ENCODE data around the gene PRR23B.

Gene PRR23B

GRCh38 chr3:138974462-138974861 is 46.3 kb downstream of the PRR23B start:
- DNase-seq: peak; percentile 31

DNA sequence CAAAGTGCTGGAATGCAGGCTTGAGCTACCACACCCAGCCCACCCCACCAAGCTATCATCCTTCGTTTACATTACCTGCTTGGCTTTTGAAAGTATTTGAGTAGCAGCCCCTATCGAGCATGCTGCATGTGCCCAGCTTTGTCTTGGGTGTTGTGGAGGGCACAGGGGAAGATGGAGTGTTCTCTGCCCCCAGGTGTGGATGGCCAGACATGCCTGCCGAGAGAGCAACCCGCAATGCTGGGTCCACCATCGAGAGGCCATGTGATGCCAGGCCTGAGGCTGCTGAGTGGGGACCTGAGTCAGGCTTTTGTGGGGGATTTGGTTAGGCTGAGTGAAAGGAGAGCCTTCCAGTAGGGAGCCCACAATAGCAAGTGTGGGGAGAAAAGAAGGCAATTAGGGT is 47.8 kb downstream of the PRR23B start:
- no peak for DNase-seq

DNA sequence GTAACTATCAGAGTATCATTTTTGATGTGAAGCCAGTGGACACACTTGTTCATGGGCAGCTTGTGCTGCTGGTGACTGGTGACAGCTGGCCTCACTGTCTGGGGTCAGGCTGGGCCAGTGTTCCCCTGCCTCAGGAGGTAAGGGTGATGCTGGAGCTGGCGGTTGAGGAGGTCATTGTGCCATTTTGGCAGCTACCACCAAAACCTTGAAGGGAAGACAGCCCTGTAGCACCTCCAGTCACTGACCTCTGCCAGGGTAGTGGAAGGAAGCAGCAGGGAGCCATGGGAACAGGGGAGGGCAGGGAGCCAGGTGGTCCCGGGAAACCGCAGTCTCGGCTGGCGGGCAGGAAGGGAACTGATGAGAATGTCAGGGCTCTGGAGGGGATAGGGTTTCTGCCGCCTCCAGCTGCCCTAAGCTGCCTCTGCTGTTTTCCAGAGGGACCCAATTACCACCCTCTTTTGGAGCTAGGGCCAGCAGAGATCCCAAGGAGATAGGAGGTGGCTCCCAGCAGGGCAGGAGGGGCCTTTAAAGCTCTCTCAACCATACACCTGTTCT is 48.9 kb downstream of the PRR23B start:
- no peak for DNase-seq
